Panc1 (cell line): ENCODE results near the gene KCNH3.

Source experiments
- CTCF ChIP-seq: fragments of 450-650 bp; IDR thresholded peaks from 2 replicates; pipeline ENCODE4 v1.5.1; 2017; ENCODE audit warnings: mild to moderate bottlenecking
- POLR2AphosphoS5 ChIP-seq: IDR thresholded peaks from 2 replicates; pipeline ENCODE4 v1.6.1; 2012; ENCODE audit warnings: mild to moderate bottlenecking, low read depth, low read length, moderate library complexity
- TCF7L2 ChIP-seq: IDR thresholded peaks from 2 replicates; pipeline ENCODE4 v1.6.1; 2011; ENCODE audit warnings: mild to moderate bottlenecking, low read depth, low read length, inconsistent platforms

GRCh38 chr12:49555631-49556390 is 17.0 kb downstream of the KCNH3 start:
- no peak for TF ChIP-seq CTCF
- peak; percentile 42; the same call in 1 of the 2 replicates for TF ChIP-seq POLR2AphosphoS5
- TF ChIP-seq TCF7L2 = no peak
